Psoas muscle (tissue), 8 donors: Measurements from ENCODE around the gene CAPN9. TPM values are rescaled to one million over a fixed set of nuclear protein-coding genes. Genes with fewer than 3 reads are reported as not detected.

Experiments used
- ATAC-seq, 4 donors: fragments of 200-7000 bp; cut with Tn5 transposase; one replicate each; pipeline ENCODE4 v1.9.1; 2020; ENCODE audit warnings: moderate library complexity in 3 of 4, mild to moderate bottlenecking in 2 of 4
- DNase-seq, 2 donors: peaks; one replicate each; pipeline ENCODE4 v3.0.0-alpha.2; 2020
- H3K27ac ChIP-seq: fragments of 200-600 bp; one replicate; pipeline ENCODE4 v1.8.0; 2022
- H3K27me3 ChIP-seq, 3 donors: fragments of 200-600 bp in 1 of 3; one replicate each; pipeline versions ENCODE4 v1.6.1 to v1.8.0; 2013 to 2022; ENCODE audit warnings: low read length in 2 of 3, mild to moderate bottlenecking in 2 of 3, moderate library complexity in 1 of 3; ENCODE audit not compliant: insufficient read depth in 3 of 3
- H3K36me3 ChIP-seq, 2 donors: fragments of 200-600 bp in 1 of 2; one replicate each; pipeline versions ENCODE4 v1.6.1 to v1.8.0; 2013 to 2022; ENCODE audit warnings: low read depth in 1 of 2, mild to moderate bottlenecking in 1 of 2, moderate library complexity in 1 of 2; ENCODE audit not compliant: insufficient read depth in 1 of 2
- H3K4me1 ChIP-seq: fragments of 200-600 bp; one replicate; pipeline ENCODE4 v1.8.0; 2022
- H3K4me3 ChIP-seq: fragments of 200-600 bp; one replicate; pipeline ENCODE4 v1.8.0; 2022; ENCODE audit warnings: mild to moderate bottlenecking
- H3K9me3 ChIP-seq: fragments of 200-600 bp; one replicate; pipeline ENCODE4 v1.8.0; 2022
- CTCF ChIP-seq: fragments of 200-600 bp; IDR thresholded peaks from one replicate; pipeline ENCODE4 v1.8.0; 2022; ENCODE audit warnings: antibody characterized with exemption
- WGBS, 3 donors: extraction: QIAGEN DNeasy Blood & Tissue Kit; methylation state at CpG; one replicate each; pipeline versions ENCODE4 v1.1.6 to v1.1.7; 2013; 5-methylcytosine and 5-hydroxymethylcytosine counted together
- intact Hi-C, 2 donors: fragments of 100-400 bp; cut with DNase I; formaldehyde crosslinking; loops; one replicate each; pipeline versions ENCODE4 v1.11.0 to v1.14.2; 2022
- polyA plus RNA-seq, 3 donors: library from polyadenylated mRNA; stranded (reverse); fragments of 200-250 nt; gene quantifications; one replicate each; pipeline ENCODE4 v1.2.3, GENCODE V29; 2013
- total RNA-seq, 4 donors: library from RNA; stranded (reverse); fragmentation: NEBNext Ultra II Directional in 2 of 4; extraction: Animal tissue kit (Norgen Biotek cat#: 25700) in 2 of 4; gene quantifications; one replicate each; pipeline versions ENCODE4 v1.2.1 to v1.2.4, GENCODE V29; 2021 to 2023
- donor health status: healthy with polysubstance abuse.
- donor health status: DM: no; HTN: no; CAD: no; lungs with moderate emphysema.
- donor health status: Bipolar disorder and iron deficiency.
- donor health status: healthy.
- donor health status: DM: yes; HTN: yes; CAD: no.
- donor health status: DM: no; HTN: no; CAD: no.
- donor health status: DM: no; HTN: no; CAD: no.
- donor health status: DM: yes; HTN: yes; CAD: no.

The CAPN9 gene
- total and polyA plus RNA-seq, 7 donors, result 0.03 TPM; not detected in 6

DNA sequence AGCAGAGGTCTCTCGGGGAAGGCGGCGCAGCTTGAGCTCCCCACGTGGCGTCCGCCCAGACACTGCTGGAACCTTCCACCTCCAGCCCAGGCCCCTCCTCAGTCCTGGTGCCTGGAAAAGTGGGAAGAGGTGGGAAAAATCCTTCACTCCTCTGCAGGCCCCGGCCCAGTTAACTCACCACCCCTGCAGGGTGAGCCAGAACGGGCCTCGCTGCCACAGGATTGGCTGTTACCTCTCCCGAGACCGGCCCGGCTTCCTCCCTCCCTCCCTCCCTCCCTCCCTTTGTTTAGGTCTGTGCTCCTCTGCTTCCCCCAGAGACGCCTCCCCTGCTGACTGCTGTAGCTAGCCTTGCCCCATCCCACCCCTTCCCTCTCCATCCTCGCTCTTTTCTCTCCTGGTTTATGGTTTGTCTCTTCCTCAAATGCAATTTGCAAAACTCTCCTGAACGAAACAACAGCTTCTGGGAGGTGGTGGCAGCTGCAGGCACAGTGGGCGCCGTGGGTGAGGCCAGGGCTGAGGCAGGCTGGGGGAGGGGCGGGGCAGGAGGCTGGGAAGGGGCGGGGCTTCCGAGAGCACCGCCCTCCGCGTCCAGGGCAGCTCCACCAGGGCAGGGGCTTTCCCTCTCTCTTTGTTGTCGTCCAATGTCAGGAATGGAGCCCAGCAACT, 6.5 kb downstream of the CAPN9 start:
- no peaks in the 10 kb centered on the region for H3K9me3 ChIP-seq
- no peaks in the 10 kb centered on the region for H3K36me3 ChIP-seq
- 31 to 43% (median 33%) methylated on average over 23 to 24 of the region's 24 CpGs for WGBS, 3 donors
- peaks cover 8% of the 10 kb centered on the region for H3K4me1 ChIP-seq
- intact Hi-C loops, result no loop called here
- no peak overlapping the region for H3K27ac ChIP-seq
- H3K27me3 ChIP-seq, result no peaks in the 10 kb centered on the region
- H3K4me3 ChIP-seq, result no peak overlapping the region
- no peak for TF ChIP-seq CTCF
- DNase-seq (no peak), ATAC-seq (peak; percentile 46 to 76 (median 55))

DNA sequence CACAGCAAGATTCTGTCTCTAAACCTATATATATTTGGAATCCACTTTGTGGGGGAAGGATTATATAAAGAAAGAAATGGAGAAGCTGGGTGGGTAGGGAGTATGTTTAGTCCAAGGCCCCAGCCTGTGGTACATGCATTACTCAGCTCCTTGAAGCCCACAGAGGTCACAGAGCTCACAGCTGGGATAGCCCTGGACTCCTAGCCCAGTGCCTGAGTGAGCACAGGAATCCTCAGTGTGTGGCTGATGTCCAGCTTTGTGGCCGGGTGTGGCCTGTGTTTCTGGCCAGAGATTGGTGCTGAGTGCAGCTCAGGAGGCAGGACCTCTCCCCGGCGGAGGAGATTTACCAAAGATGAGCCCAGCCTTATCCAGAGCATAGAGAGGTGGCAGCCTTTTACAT, 7.6 kb downstream of the CAPN9 start:
- Histone ChIP-seq H3K4me1 (peaks cover 8% of the 10 kb centered on the region), H3K27me3 (no peaks in the 10 kb centered on the region), H3K9me3 (no peaks in the 10 kb centered on the region), H3K4me3 (no peak overlapping the region), H3K27ac (no peak overlapping the region), H3K36me3 (no peaks in the 10 kb centered on the region)
- ATAC-seq (peak; percentile 79 to 86 (median 82)), DNase-seq (peak in 1 of 2 donors; percentile 53)
- intact Hi-C loops, result no loop called here
- 19 to 27% (median 23%) methylated on average over 3 of the region's 3 CpGs for WGBS, 3 donors
- TF ChIP-seq CTCF, result no peak

GRCh38 chr1:230757856-230758708, 10.9 kb downstream of the CAPN9 start:
- no peaks in the 10 kb centered on the region for H3K9me3 ChIP-seq
- no peak overlapping the region for H3K27ac ChIP-seq
- H3K4me3 ChIP-seq, result no peak overlapping the region
- intact Hi-C loops, result no loop called here
- H3K36me3 ChIP-seq, result no peaks in the 10 kb centered on the region
- DNase-seq (no peak), ATAC-seq (no peak)
- no peaks in the 10 kb centered on the region for H3K27me3 ChIP-seq
- no peak for TF ChIP-seq CTCF
- 58 to 79% (median 76%) methylated on average over 16 of the region's 16 CpGs for WGBS, 3 donors
- peaks cover 8% of the 10 kb centered on the region for H3K4me1 ChIP-seq

DNA sequence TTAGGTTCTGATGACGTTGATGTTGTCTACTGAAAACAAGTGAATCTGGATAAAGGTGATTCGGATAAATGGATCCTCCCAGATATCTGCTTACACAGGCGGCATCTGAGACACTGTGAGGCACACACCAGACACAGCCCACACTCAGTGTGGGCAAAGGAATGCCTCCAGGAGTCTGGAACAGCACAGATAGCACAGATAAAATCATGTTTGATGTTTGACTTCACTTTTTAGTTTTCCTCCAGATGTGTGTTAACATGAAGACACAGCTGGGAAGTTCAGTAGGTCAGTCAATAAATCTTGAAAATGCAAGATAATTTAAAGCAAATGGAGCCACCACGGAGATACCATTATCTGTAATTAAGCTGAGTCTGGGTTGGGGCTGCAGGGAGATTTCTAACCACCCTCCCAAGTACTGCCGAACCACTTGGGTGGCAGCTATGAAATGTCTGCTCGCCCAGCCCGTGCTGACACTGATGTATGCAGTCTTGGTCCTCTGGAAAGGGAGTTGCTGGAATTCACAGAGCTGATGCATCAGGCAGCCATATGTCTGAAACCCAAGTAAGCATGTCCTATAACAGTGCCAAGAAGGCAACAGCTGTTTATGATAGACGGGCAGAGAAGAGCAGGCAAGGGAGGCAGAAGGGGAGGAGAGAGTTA, 11.7 kb downstream of the CAPN9 start:
- Histone ChIP-seq H3K4me3 (no peak overlapping the region), H3K4me1 (peaks cover 3% of the 10 kb centered on the region), H3K36me3 (no peaks in the 10 kb centered on the region), H3K27me3 (no peaks in the 10 kb centered on the region), H3K9me3 (no peaks in the 10 kb centered on the region), H3K27ac (no peak overlapping the region)
- DNase-seq (no peak), ATAC-seq (no peak)
- intact Hi-C loops, result no loop called here
- TF ChIP-seq CTCF, result no peak
- 38 to 55% (median 43%) methylated on average over 8 of the region's 8 CpGs for WGBS, 3 donors
